ENCODE data around the gene HOXB2. TPM values are rescaled to one million over a fixed set of nuclear protein-coding genes. Genes with fewer than 3 reads are reported as not detected.

Gene HOXB2
- total and polyA plus RNA-seq, 8 donors, result 0.39 to 5.1 (median 1.8) TPM

DNA sequence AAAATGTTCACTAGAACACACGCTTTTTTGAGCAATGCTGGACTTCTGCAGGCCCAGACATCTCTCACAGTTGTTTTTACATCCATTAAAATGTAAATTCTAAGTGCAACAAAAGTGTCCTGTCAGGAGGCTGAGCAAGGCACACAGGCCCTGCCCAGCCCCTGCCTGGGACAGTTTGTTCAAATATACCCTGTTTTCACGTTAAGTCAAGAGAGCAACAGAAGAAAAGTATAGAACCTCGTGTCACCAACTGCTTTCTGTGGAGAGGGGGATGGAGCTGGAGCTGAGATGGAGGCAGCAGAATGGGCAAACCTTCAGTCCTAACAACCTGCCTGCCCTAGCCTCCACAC, 4.3 kb upstream of the HOXB2 start:
- WGBS, 2 donors, result 64 to 69% methylated on average over 3 of the region's 3 CpGs
- ATAC-seq (no peak), DNase-seq (no peak), FAIRE-seq (no peak)
- H3K9me3 ChIP-seq, result no peaks in the 10 kb centered on the region
- no peaks in the 10 kb centered on the region for H3K36me3 ChIP-seq
- intact Hi-C loops (cut with DNase I), result no loop called here
- TF ChIP-seq, protein P1, sequence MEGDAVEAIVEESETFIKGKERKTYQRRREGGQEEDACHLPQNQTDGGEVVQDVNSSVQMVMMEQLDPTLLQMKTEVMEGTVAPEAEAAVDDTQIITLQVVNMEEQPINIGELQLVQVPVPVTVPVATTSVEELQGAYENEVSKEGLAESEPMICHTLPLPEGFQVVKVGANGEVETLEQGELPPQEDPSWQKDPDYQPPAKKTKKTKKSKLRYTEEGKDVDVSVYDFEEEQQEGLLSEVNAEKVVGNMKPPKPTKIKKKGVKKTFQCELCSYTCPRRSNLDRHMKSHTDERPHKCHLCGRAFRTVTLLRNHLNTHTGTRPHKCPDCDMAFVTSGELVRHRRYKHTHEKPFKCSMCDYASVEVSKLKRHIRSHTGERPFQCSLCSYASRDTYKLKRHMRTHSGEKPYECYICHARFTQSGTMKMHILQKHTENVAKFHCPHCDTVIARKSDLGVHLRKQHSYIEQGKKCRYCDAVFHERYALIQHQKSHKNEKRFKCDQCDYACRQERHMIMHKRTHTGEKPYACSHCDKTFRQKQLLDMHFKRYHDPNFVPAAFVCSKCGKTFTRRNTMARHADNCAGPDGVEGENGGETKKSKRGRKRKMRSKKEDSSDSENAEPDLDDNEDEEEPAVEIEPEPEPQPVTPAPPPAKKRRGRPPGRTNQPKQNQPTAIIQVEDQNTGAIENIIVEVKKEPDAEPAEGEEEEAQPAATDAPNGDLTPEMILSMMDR (IDR thresholded peaks at IDR 0.05), result no peak
- H3K27ac ChIP-seq, result no peak overlapping the region
- peaks cover 0 to 26% (median 2%) of the 10 kb centered on the region in 4 donors for H3K27me3 ChIP-seq
- H3K4me1 ChIP-seq, result no peaks in the 10 kb centered on the region
- H3K4me3 ChIP-seq, result no peak overlapping the region

DNA sequence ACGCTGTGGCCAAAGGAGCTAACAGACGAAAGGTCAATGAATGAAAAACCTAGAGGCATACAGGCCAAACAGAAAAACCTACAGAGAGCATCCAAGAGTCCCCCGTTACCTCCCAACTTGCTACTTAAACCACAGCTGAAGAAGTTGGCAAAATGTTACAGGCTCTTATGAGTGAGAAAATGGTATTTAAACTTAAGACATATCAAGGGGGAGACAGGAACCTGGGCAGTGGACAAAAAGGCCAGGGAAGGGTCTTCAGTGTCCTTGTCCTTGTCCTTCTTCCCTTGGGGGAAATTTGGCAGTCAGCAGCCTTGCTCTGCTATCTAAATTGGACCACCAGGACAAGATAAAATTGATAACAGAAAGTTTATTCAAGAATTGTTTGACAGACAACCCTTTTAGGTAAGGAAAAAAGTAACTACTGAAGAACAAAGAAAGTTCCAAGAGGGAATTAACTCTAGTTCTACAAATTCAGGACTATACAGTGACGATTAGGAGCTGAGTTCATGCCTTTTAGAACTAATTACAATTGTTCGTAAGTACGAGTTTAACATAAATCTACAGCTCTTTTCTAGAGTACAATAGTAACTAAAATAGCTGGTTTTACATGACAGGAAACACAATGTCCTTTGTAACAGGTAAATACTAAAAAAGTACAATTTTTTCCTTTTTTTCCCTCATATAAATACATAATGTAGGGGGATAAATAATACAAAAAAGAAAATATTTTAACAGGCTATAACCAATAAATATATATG, 3.8 kb upstream of the HOXB2 start:
- 58 to 62% methylated on average over 6 of the region's 6 CpGs for WGBS, 2 donors
- DNase-seq, result no peak

GRCh38 chr17:48547808-48548522, 3.1 kb upstream of the HOXB2 start:
- Histone ChIP-seq H3K9me3 (no peaks in the 10 kb centered on the region), H3K36me3 (no peaks in the 10 kb centered on the region), H3K27me3 (peaks cover 0 to 27% (median 2%) of the 10 kb centered on the region in 4 donors), H3K4me3 (peak overlapping the region in 1 of 4 donors; percentile 7), H3K4me1 (no peaks in the 10 kb centered on the region), H3K27ac (no peak overlapping the region)
- intact Hi-C loops (cut with DNase I), result no loop called here
- FAIRE-seq, result no peak
- 35 to 39% methylated on average over 24 of the region's 24 CpGs for WGBS, 2 donors
- no peak for ATAC-seq
- DNase-seq, result no peak
- TF ChIP-seq, protein P1 (IDR thresholded peaks at IDR 0.05), result no peak

More for the DNA sequence above, 3.8 kb upstream of the HOXB2 start:
- FAIRE-seq (no peak), ATAC-seq (no peak)
- no peak overlapping the region for H3K4me3 ChIP-seq
- H3K9me3 ChIP-seq, result no peaks in the 10 kb centered on the region
- TF ChIP-seq, protein P1 (IDR thresholded peaks at IDR 0.05), result no peak
- peaks cover 0 to 26% (median 2%) of the 10 kb centered on the region in 4 donors for H3K27me3 ChIP-seq
- no peaks in the 10 kb centered on the region for H3K36me3 ChIP-seq
- intact Hi-C loops (cut with DNase I), result no loop called here
- H3K4me1 ChIP-seq, result no peaks in the 10 kb centered on the region
- H3K27ac ChIP-seq, result peak overlapping the region in 1 of 4 donors; percentile 12

DNA sequence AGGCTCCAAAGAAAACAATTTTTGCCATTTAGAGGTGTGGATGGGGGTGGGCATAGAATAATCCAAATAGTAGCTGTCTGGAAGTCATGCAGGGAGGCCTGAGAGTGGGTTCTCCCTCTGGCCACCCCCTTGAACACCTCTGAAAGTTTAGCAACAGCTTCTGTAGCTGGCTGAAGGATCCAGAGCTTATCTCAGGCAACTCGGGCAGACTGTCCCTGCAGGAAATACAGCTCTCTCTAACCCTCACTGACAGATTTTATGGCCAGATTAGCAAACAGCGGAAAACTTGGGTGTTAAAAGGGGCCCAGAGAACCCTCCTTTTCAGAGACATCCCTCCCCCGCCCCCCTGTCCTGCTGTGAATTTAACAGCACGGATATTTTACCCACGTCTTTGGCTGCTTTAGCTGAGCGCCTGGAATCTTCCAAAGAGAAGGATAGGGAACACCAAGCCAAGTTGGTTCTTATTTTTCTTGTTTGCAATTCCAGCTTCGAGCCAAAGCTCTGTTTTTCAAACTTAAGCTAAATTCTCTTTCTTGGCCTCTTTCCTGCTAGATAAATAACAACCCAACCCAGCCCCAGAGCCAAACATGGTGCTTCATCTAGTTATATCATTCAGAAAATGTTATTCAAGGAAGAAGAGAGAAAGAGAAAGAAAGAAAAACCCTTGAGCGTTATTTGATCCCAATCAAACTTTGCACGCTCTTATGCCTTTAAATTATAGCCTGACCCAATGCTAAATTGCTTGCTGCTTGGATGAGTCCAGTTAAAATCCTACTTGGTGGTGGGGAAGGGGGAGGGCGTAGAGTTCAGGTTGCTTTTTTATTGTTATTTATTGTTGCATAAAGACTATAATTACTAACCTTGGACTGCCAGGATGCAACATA, 2.3 kb upstream of the HOXB2 start:
- H3K27me3 ChIP-seq, result peaks cover 0 to 34% (median 2%) of the 10 kb centered on the region in 4 donors
- DNase-seq (no peak), ATAC-seq (no peak), FAIRE-seq (no peak)
- intact Hi-C loops (cut with DNase I), result no loop called here
- H3K36me3 ChIP-seq, result no peaks in the 10 kb centered on the region
- H3K27ac ChIP-seq, result no peak overlapping the region
- TF ChIP-seq, protein P1 (IDR thresholded peaks at IDR 0.05), result no peak
- WGBS, 2 donors, result 46 to 47% methylated on average over 10 of the region's 10 CpGs
- H3K9me3 ChIP-seq, result no peaks in the 10 kb centered on the region
- peak overlapping the region in 1 of 4 donors; percentile 7 for H3K4me3 ChIP-seq
- H3K4me1 ChIP-seq, result no peaks in the 10 kb centered on the region
